SU-DHL-6 (cell line): ENCODE measurements around the gene ZFHX3.
"Not testable (repeated sequence)": the region's sequence is repeated elsewhere in the genome, so short reads cannot be mapped to it uniquely, and the experiment has no call there.

ENCODE experiments used
- H2AFZ ChIP-seq: fragments of 200-600 bp; sonication (generic); 2 replicates; pipeline ENCODE4 v1.6.1; 2014; ENCODE audit warnings: low read depth, mild to moderate bottlenecking, moderate library complexity, mixed read lengths, antibody characterized with exemption, low read length; ENCODE audit not compliant: severe bottlenecking
- H3F3A ChIP-seq: fragments of 200-600 bp; shearing (Covaris generic); 2 replicates; pipeline ENCODE4 v1.6.0; 2016; ENCODE audit warnings: antibody characterized with exemption, mild to moderate bottlenecking; ENCODE audit not compliant: insufficient read depth
- H3K27ac ChIP-seq: fragments of 200-600 bp; sonication (generic); 2 replicates; pipeline ENCODE4 v1.5.1; 2016; ENCODE audit warnings: low read depth, mild to moderate bottlenecking, low read length, moderate library complexity, mixed read lengths
- H3K27me3 ChIP-seq: fragments of 200-600 bp; sonication (generic), shearing (Covaris generic); 2 replicates; pipeline ENCODE4 v1.6.0; 2014; ENCODE audit warnings: mild to moderate bottlenecking, low read length
- H3K36me3 ChIP-seq: fragments of 200-600 bp; sonication (generic); 2 replicates; pipeline ENCODE4 v1.6.1; 2014; ENCODE audit warnings: mild to moderate bottlenecking, low read length, mixed read lengths
- H3K4me2 ChIP-seq: fragments of 300-600, 200-600 bp; shearing (Covaris generic), sonication (generic); 2 replicates; pipeline ENCODE4 v1.6.0; 2014; ENCODE audit warnings: low read length, low read depth, mild to moderate bottlenecking; ENCODE audit not compliant: poor library complexity, severe bottlenecking
- H3K4me3 ChIP-seq: fragments of 200-600 bp; sonication (generic); 2 replicates; pipeline ENCODE4 v1.5.1; 2014; ENCODE audit warnings: antibody characterized with exemption, low read length, mild to moderate bottlenecking, mixed read lengths; ENCODE audit not compliant: insufficient read depth, poor library complexity, severe bottlenecking
- H3K79me2 ChIP-seq: fragments of 200-600 bp; sonication (generic); 2 replicates; pipeline ENCODE4 v1.6.1; 2014; ENCODE audit warnings: mild to moderate bottlenecking, low read length, moderate library complexity; ENCODE audit not compliant: insufficient read depth
- H3K9ac ChIP-seq: fragments of 200-600 bp; sonication (generic); 2 replicates; pipeline ENCODE4 v1.7.0; 2014; ENCODE audit warnings: mild to moderate bottlenecking, low read length
- H3K9me2 ChIP-seq: fragments of 200-600 bp; sonication (generic); replicated peaks from 2 replicates; pipeline ENCODE4 v1.6.1; 2014; ENCODE audit warnings: low read length; ENCODE audit not compliant: insufficient read depth
- H3K9me3 ChIP-seq: fragments of 200-600 bp; sonication (generic); 2 replicates; pipeline ENCODE4 v1.6.1; 2014; ENCODE audit warnings: low read length, mixed read lengths; ENCODE audit not compliant: insufficient read depth
- H4K20me1 ChIP-seq: fragments of 200-600 bp; sonication (generic); 2 replicates; pipeline ENCODE4 v1.6.1; 2014; ENCODE audit warnings: low read depth, mild to moderate bottlenecking, antibody characterized with exemption, low read length, moderate library complexity, mixed read lengths
- EZH2phosphoT487 ChIP-seq: fragments of 200-600 bp; sonication (generic), shearing (Covaris generic); conservative IDR thresholded peaks from 2 replicates; pipeline ENCODE4 v1.6.1; 2018; ENCODE audit warnings: mild to moderate bottlenecking, antibody characterized with exemption, low read length, moderate library complexity, mixed read lengths
- TF ChIP-seq, protein P1 (sequence below): fragments of 200-600 bp; sonication (generic); IDR thresholded peaks from one replicate; pipeline ENCODE4 v1.5.1; 2017; ENCODE audit warnings: antibody characterized with exemption, mild to moderate bottlenecking, low read length, moderate library complexity; ENCODE audit not compliant: insufficient read depth, poor library complexity, severe bottlenecking

Gene ZFHX3

DNA sequence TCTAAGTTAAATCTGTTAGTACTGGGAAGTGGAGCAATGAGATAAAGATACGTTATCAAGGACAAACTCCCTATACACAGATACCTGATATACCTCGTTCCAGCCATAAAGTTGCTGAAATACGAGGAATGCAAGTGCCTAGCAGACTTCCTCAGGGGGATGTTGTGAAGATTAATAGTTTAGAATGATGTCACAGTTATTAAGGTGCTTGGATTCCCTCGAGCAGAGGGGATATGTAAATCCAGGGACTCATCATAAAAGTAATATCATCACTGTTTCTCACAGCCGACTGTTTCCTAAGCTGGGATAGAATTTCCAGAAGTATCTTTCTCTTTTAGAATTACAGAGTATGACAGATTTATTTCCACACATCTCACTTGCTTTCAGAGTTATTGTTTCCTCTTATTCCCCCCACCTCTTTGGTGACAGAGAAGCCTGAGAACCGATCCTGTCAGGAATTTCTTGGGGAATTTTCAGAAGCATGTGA is 28.4 kb upstream of the ZFHX3 start:
- Histone ChIP-seq H3K9me2 (no peaks in the 10 kb centered on the region), H3F3A (no peaks in the 10 kb centered on the region), H3K9ac (no peak overlapping the region), H3K9me3 (no peaks in the 10 kb centered on the region), H3K79me2 (no peaks in the 10 kb centered on the region), H3K36me3 (no peaks in the 10 kb centered on the region), H3K4me3 (no peak overlapping the region), H3K27me3 (no peaks in the 10 kb centered on the region), H3K4me2 (no peak overlapping the region), H4K20me1 (no peaks in the 10 kb centered on the region), H2AFZ (no peak overlapping the region), H3K27ac (no peak overlapping the region)
- TF ChIP-seq, protein P1, sequence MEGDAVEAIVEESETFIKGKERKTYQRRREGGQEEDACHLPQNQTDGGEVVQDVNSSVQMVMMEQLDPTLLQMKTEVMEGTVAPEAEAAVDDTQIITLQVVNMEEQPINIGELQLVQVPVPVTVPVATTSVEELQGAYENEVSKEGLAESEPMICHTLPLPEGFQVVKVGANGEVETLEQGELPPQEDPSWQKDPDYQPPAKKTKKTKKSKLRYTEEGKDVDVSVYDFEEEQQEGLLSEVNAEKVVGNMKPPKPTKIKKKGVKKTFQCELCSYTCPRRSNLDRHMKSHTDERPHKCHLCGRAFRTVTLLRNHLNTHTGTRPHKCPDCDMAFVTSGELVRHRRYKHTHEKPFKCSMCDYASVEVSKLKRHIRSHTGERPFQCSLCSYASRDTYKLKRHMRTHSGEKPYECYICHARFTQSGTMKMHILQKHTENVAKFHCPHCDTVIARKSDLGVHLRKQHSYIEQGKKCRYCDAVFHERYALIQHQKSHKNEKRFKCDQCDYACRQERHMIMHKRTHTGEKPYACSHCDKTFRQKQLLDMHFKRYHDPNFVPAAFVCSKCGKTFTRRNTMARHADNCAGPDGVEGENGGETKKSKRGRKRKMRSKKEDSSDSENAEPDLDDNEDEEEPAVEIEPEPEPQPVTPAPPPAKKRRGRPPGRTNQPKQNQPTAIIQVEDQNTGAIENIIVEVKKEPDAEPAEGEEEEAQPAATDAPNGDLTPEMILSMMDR: no peak
- TF ChIP-seq EZH2phosphoT487: no peak

DNA sequence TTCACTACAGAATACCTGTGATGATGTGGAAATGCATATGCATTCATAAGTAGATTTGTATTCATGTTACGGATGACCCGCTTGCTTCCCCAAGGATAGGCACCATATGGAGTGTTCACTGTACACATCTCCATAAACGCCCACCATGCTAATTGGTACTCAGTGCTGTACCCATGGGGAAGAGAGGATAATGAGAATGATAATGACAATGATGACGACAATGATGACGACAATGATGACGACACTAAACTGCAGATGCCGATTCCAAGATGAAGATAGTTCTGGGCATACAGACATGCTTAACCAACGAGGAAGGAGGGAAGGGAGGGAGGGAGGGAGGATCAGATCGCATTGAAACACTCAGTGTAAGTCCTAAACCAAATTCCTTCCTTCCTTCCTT is 26.5 kb upstream of the ZFHX3 start:
- H3K9ac ChIP-seq: no peak overlapping the region
- H3K27me3 ChIP-seq: no peaks in the 10 kb centered on the region
- H3K36me3 ChIP-seq: no peaks in the 10 kb centered on the region
- TF ChIP-seq, protein P1: no peak
- TF ChIP-seq EZH2phosphoT487: no peak
- no peaks in the 10 kb centered on the region for H4K20me1 ChIP-seq
- no peak overlapping the region for H2AFZ ChIP-seq
- no peaks in the 10 kb centered on the region for H3F3A ChIP-seq
- no peak overlapping the region for H3K27ac ChIP-seq
- H3K9me3 ChIP-seq: no peaks in the 10 kb centered on the region
- no peaks in the 10 kb centered on the region for H3K79me2 ChIP-seq
- H3K4me3 ChIP-seq: no peak overlapping the region
- no peak overlapping the region for H3K4me2 ChIP-seq
- H3K9me2 ChIP-seq: no peaks in the 10 kb centered on the region

DNA sequence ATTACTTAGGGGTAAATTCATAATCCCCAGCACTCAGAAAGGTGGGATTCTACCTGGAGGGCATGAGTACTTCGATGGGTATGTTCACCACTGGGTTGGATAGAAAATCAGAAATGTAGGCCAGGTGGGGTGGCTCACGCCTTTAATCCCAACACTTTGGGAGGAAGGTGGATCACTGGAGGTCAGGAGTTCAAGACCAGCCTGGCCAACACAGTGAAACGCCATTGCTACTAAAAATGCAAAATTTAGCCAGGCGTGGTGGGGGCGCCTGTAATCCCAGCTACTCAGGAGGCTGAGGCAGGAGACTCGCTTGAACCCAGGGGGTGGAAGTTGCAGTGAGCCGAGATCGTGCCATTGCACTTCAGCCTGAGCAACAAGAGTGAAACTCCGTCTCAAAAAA is 24.1 kb upstream of the ZFHX3 start:
- not testable (repeated sequence) for H3K27me3 ChIP-seq, H3K36me3 ChIP-seq, H2AFZ ChIP-seq, H3K9ac ChIP-seq, H3K9me3 ChIP-seq, H4K20me1 ChIP-seq, H3K79me2 ChIP-seq, H3F3A ChIP-seq, H3K4me2 ChIP-seq, H3K9me2 ChIP-seq, H3K27ac ChIP-seq, H3K4me3 ChIP-seq

DNA sequence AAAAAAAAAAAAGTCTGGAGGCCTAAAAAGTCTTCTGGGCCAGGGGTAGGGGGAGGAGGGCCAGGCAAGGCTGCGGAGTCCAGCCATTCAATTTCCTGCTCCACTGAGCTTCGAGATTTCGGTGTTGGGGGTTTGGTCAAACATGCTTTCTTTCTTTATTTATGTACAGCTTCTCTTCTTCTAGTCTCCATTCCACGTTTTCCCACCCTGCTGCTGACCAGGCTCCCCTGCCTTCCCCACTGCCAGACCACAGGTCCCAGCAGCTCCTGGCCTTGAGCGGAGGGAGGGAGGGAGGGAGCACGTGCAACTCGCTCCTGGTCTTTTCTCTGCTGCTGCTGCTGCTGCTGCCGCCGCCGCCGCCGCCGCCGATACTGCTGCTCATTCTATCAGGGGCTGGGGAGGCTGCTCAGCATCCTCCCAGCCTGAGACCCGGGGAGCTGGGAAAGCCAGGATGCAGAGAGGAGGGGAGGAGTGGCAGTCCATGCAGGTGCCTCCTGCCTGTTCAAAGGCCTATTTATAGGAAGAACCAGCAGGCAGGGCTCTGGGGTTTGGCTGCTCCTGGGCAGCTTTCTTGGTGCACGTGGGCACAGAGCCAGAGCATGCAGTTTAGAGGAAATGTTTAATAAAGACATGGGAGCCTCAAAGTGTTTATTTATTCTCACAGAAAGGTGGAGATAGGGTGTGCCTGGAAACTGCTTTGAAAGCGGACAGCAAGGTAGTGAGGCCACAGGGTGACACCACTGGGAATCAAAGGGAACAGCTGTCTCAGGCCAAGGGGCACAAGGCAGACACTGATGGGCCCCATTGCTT is 23.4 kb upstream of the ZFHX3 start:
- no peaks in the 10 kb centered on the region for H3K27me3 ChIP-seq
- H3K9me2 ChIP-seq: no peaks in the 10 kb centered on the region
- no peak overlapping the region for H3K4me3 ChIP-seq
- H3F3A ChIP-seq: no peaks in the 10 kb centered on the region
- TF ChIP-seq, protein P1: no peak
- no peak for TF ChIP-seq EZH2phosphoT487
- no peak overlapping the region for H3K9ac ChIP-seq
- no peak overlapping the region for H3K4me2 ChIP-seq
- H3K27ac ChIP-seq: no peak overlapping the region
- H4K20me1 ChIP-seq: no peaks in the 10 kb centered on the region
- no peaks in the 10 kb centered on the region for H3K36me3 ChIP-seq
- H3K9me3 ChIP-seq: no peaks in the 10 kb centered on the region
- no peak overlapping the region for H2AFZ ChIP-seq
- no peaks in the 10 kb centered on the region for H3K79me2 ChIP-seq
